HEK293T (cell line): ENCODE results near the gene LRRC36.

Source experiments
- BHLHE40 ChIP-seq: fragments of 450-650 bp; IDR thresholded peaks from 2 replicates; pipeline ENCODE4 v1.6.1; 2016; ENCODE audit warnings: mild to moderate bottlenecking, moderate library complexity, borderline replicate concordance
- CTBP1 ChIP-seq: fragments of 450-650 bp; IDR thresholded peaks from 2 replicates; pipeline ENCODE4 v1.6.1; 2016; ENCODE audit warnings: borderline replicate concordance
- ELF4 ChIP-seq: fragments of 450-650 bp; IDR thresholded peaks from 2 replicates; pipeline ENCODE4 v1.6.1; 2017; ENCODE audit warnings: antibody characterized with exemption
- FOXA1 ChIP-seq: fragments of 450-650 bp; IDR thresholded peaks from 2 replicates; pipeline ENCODE4 v1.6.1; 2016; ENCODE audit warnings: mild to moderate bottlenecking
- FOXK2 ChIP-seq: fragments of 450-650 bp; IDR thresholded peaks from 2 replicates; pipeline ENCODE4 v1.6.1; 2016; ENCODE audit warnings: mild to moderate bottlenecking
- HDGF ChIP-seq: fragments of 450-650 bp; IDR thresholded peaks from 2 replicates; pipeline ENCODE4 v1.6.1; 2017; ENCODE audit warnings: antibody characterized with exemption, borderline replicate concordance
- L3MBTL2 ChIP-seq: fragments of 450-650 bp; conservative IDR thresholded peaks from 2 replicates; pipeline ENCODE4 v1.6.1; 2016; ENCODE audit warnings: mild to moderate bottlenecking
- SP1 ChIP-seq: fragments of 450-650 bp; IDR thresholded peaks from 2 replicates; pipeline ENCODE4 v1.6.1; 2017
- SUZ12 ChIP-seq: fragments of 450-650 bp; IDR thresholded peaks from 2 replicates; pipeline ENCODE4 v1.6.1; 2016; ENCODE audit warnings: mild to moderate bottlenecking
- TARDBP ChIP-seq: fragments of 450-650 bp; IDR thresholded peaks from 2 replicates; pipeline ENCODE4 v1.6.1; 2016

GRCh38 chr16:67431775-67432505, 105.3 kb downstream of the LRRC36 start:
- TF ChIP-seq BHLHE40 (no peak), FOXA1 (no peak), SUZ12 (no peak), TARDBP (no peak), SP1 (no peak), ELF4 (no peak), FOXK2 (no peak), HDGF (no peak), L3MBTL2 (no peak), CTBP1 (no peak)
